HG03439 (cell line): Measurements from ENCODE around the gene CYB5R2.
"Not testable (repeated sequence)": the region's sequence is repeated elsewhere in the genome, so short reads cannot be mapped to it uniquely, and the experiment has no call there.

Experiments
- ATAC-seq: cut with Tn5 transposase; IDR thresholded peaks from one replicate; pipeline ENCODE4 v1.9.1; 2021; ENCODE audit warnings: mild to moderate bottlenecking, moderate library complexity; ENCODE audit not compliant: unreplicated experiment

The CYB5R2 gene

DNA sequence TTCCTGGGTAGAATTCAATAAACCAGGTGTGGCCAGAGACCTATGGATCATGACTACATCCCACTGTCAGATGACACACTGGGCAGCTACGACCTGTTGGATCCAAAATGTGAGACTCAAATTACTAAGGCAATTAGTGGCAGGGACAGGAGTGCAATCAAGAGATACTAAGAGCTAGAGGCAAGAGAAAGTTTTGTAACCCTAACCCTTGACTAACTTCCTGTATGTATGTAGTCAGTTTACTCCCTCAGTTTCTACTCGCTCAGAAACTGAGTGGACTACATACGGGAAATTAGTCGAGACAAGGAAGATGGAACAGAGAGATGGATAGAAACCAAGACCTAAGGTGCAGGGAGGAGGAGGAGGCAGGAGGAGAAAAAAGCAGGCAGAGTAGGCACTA is 2.7 kb downstream of the CYB5R2 start:
- ATAC-seq = no peak

DNA sequence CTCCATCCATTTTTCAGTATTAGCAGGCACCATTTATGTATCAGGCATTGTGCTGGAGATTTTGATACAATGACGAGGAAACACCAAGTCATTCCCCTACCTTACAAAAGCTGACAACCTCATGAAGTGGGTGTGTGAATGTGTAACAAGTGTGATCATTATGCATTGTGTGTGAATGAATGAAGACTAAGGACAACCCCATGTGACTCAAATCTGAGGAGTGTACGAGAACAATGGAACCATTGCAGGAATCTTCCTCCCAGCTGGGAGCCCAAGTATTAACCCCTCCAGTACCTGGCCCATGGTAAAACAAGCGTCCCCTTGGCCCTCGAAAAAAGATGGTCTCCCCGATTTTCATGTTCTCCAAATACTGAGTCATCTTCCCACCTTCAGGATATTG is 4.4 kb downstream of the CYB5R2 start:
- no peak for ATAC-seq

DNA sequence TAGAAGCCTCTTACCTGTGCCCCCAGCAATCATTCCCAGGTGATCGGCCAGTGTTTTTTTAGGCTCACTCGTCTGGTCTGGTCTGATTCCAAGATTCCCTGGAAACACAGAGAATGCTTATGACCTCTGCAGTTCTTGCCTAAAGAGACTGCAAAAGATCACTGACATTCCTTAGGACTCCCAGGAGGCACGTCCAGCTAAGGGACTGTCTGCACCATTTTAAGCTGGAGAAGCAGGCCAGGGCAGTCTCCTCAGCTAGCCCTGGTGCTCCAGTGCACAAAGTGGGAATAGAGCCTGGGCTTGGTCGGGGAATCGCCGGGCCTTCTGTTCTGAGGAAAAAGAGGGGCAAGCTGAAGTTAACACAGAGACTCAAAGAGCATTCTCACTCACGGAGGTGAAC is 4.8 kb downstream of the CYB5R2 start:
- ATAC-seq = no peak

DNA sequence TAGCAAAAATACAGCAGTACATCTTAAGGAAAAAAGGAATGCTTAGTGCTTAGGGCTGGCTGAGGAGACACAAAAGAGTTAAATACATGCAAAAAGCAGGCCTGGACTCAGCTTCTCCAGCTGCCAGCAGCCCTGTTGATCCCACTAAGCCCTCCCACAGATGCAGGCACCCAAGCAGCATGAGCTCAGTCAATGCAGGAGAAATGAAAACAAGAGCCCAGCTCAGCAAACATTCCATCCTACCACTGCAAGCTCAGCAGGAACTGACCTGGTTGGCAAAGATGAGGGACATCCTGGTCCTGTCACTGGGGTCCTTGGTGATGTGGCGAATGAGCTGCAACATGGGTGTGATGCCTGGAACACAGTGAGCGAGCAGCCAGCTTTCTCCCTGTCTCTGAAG is 5.8 kb downstream of the CYB5R2 start:
- no peak for ATAC-seq

DNA sequence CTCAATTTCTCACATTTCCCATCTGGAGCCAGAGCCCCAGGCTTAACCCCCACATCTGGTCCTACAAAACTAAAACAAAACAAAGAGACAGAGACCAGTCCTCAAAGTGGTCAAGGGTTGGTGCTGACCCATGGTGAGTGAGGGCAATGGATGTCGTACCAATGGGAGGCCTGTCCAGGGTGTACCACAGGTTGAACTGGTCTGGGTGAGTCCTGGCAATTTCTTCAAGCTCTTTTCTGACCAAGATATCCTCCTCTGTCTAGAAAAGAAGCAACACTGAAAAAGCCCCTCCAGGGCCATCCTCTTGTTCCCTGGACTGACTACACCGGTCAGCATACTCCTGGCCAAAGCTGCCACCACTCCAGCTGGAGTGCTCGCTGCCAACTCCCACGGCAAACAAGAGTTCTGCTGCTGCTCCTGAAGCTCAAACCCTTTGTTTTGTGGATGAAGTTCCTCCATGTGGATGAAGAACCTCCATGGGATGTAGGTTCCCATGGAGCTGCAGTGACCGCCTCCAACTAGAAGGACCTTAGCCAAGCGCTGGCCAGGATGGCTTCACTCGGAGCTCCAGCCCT is 6.9 kb downstream of the CYB5R2 start:
- ATAC-seq = no peak

DNA sequence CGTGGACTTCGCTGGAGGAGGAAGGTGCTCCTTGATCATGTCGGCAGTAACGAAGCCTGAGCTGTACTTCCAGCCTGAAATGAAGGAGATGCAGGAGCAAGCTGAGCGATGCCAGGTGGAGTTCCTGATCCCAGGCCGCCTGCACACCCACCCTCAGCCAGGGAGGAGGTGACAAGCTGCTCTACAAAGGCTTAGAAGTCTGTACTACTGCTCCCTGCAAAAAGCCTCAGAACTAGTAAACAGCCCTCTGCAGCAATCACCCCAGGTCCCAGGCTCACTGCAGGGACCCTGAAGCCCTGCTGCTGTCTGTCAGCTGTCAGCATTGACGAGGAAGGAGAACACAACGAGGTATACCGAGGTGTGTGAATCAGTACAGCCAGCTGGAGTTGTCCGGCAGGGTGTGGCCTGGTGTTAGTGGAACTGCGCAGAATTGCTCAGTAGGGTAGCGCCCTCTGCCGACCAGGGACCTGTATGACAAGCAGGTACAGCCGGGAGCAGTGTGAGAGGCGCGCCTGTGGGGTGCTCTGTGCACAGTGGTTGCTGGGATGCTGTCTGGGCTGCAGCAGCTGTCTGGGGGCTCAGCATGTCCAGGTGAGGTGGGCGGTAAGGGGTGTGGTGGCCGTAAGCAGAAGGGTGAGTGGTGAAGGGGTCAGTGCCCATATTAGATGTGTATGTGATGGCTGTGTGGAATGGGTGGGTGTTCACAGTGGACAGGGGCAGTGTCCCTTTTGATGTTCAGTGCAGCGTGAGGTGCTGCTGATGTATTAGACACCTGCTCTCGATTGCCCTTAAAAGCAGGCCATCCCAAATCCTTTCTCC is 7.6 kb downstream of the CYB5R2 start:
- peak; percentile 97 for ATAC-seq

DNA sequence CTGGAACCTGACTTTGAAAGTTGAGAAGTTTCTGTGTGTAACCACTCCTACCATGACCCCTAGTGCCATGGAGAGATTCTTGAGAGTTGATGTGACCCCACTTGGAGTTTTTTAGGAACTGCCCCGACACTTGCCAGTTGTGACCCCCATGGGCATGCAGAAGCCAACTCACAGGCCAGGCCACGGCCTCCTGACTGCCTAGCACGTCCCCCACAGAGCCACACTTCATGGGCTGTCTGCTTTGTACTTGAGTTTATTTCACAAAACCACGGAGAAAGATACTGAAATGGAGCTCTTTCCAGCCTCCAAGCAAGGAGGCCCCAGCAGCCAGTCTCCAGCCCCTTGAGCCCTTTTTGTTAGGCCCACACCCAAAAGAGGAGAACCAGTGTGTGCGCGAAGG is 8.4 kb downstream of the CYB5R2 start:
- no peak for ATAC-seq

DNA sequence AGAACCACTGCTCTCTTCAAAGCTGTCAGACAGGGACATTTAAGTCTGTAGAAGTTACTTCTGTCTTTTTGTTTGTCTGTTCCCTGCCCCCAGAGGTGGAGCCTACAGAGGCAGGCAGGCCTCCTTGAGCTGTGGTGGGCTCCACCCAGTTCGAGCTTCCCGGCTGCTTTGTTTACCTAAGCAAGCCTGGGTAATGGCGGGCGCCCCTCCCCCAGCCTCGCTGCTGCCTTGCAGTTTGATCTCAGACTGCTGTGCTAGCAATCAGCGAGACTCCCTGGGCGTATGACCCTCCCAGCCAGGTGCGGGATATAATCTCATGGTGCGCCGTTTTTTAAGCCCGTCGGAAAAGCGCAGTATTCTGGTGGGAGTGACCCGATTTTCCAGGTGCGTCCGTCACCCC is 9.8 kb downstream of the CYB5R2 start:
- ATAC-seq = not testable (repeated sequence)

DNA sequence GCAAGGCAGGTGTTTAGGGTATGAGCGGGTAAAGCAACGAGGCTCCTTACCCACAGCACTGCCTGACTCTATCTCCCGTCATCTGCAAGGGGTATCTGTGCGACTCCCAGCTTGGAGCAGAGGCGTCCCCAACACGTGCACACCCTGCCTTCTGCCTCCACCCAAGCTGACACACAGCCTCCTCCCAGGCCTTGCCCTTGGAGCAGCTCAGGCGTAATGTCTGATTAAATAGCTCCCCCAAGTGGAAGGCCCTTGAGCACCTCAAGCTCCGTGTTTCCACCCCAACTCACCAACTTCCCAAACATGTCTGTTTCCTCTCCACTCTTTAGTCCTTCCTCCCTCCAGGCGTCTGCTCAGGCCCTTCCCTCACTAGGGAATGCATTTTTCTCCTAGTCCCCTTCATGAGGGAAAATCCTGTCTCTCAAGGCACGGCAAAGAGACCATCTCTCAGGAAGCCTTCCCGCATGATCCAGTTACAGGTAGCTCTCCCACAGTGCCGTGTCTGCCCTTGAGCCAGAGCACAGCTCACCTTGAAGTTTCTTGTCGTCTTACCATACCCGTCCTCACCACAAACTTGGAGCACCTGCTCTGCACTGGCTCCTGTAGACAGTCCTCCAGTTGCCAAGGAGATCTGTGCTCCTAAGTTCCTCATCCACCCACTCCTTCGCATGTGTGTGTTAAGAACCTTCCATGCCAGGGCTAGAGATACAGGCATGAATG is 15.8 kb downstream of the CYB5R2 start:
- no peak for ATAC-seq

DNA sequence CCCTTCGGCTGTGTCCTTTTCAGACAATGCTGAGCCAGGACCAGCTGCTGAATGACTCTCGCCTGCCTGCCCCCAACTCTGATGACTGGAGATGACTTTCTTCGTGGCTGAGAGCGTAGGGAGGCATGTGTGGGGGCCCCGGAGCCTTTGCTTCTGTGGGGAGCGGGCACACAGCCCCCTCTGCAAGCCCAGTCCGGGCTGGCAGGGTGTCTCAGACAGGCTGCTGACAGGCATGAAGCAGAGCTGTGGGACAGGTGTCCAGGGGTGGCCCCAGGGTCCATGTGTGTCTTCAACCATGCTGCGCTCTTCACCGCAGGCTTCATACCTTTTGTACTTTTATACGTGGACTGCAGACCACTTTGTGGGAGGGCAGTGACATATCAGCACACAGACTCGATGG is 16.6 kb downstream of the CYB5R2 start:
- ATAC-seq = no peak

DNA sequence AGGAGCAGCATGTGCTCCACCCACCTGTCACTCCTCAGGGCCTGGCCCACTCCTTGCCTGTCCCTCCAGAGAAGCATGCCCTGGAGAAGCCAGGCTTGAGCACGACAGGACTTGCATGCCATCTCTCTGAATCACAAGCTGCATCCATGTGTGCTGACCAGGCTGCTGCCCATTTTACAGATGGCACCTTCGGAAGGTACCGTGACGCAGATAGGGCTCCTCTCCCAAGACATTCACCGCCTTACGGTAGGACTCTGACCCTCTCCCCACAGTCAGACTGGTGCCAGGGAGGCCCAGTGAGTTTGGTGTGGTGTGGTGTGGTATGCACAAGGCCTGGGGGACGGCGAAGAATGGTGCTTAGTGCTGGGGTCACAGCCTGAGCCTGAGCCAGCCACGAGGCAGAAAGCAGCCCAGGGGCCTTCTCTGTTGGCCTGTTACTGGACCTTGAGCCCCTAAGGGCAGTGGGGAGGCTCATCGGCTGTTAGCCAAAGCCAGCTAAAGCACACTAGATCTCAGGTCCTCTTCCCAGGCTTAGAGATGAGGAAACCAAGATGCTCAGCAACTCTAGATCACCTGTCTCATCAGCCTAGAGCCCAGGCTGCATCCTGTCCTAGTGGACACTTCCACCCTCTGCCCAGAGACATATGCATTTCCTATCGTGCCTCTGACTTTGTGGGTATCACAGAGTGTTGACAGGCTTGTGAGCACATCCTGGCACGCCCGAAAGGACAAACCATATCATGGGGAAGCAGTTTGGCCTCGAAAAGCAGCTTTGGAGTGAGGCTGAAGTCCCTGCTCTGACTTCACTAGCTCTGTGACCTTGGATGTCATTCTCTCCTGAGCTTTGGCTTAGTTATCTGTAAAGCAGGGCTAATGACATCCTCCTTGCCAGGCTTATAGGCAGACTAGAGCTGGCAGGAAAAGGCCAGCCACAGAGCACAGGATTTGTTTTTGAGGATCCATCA is 17.8 kb downstream of the CYB5R2 start:
- no peak for ATAC-seq

DNA sequence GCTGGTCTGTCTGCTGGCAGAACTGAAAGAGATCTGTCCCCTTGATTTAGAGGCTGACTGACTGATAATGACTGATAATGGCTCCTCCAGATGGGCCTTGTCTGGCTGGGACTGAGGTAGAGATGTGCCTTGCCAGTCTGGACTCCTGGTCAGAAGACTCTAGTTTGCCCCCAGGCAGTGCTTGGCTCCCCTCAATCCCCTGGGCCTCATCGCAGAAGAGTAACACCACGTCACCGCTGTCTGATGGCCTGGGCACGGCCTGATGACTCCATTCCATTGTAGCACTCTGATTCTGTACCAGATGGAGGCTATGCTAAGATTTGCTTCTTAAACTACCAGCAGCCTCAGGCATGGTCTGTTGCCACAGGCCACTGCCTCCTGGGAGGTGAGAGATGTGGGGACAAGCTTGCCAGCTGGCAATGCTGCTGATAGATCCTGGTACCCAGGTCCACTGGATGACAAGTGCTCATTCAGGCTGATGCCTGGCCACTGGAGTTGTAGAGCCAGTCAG is 19.1 kb downstream of the CYB5R2 start:
- no peak for ATAC-seq

DNA sequence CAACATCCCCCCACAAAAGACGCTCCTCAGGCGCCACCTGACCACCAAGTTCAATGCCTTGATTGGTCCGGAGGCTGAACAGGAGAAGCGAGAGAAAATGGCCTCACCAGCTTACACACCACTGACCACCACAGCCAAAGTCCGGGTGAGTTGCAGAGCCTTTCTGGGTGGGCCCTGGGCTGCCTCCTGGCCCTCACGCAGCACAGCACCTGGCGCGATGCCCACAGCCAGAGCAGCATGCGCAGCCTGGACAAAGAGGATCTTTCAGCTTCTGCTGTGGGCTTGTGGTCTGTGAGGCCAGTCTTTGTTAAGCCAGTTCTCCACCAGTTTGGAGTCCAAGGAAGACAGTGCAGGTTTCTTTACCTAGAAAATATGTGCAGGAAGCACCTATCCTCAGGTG is 21.6 kb downstream of the CYB5R2 start:
- no peak for ATAC-seq

DNA sequence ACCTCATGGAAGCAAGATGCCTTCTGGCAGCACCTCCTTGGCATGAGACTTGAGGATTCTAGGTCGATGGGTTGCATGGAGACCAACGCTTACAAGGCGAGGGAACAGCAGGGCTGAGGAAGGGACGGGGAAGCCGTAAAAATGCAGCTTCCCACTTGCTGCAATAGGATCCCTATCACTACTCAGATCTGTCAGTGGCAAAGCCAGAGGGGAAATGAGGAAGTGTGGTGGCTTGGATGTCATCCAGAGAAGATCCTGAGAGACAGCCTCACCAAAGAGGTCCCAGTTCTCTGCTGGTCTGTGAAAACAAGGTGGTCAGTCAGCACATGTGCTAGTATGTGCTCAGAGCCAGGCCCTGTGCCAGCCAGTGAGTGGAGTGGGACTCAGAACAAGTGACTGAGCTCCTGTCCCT is 22.2 kb downstream of the CYB5R2 start:
- ATAC-seq = no peak

DNA sequence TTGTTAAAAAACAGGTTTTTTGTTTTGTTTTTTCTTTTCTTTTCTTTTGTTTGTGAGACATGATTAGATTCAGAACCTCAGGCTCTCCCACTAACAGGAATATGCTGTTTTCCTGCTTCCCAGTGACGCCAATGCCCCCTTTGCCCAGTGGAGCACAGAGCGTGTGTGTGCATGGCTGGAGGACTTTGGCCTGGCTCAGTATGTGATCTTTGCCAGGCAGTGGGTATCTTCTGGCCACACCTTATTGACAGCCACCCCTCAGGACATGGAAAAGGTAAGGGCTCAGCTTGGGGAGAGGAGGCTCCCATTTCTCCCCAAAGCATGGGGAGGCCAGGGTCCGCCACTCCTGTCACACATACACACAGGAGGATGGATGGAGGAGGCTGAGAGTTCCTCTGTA is 25.0 kb downstream of the CYB5R2 start:
- ATAC-seq = no peak

DNA sequence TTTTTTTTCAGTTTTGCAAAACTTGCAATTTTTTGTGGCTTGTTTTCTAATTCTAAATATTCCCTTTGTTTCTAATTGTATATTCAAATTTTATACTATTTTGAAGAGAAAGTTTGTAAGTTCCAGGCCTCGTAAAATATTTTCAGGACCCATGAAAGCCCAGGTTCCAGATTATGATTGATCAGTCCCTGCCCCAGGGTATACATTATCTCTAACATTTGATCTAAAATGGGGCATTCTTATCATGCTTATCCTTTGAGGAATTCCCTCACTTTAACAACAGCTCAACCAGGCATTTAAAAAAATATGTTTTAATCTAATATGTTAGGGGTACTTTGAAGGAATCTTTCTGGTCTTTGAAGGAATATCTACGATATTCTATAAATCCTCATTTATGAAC is 26.4 kb downstream of the CYB5R2 start:
- no peak for ATAC-seq

DNA sequence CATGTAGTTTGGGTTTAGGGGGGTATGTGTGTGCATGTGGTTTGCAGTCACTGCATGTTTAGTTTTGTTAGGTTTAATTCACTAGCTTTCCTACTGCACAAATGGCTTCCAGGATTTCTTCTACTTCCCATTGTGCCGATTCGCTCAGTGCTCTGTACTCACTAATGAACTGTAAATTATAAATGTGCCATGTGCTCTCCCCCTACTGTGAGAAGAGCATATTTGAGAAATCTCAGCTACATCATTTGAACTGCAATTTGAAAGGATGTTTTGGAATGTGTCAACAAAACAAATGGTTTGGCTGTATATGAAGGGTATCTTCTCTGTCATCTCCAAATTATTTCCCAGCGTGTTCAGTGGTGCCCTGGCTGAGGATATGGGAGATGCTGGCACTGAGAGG is 28.1 kb downstream of the CYB5R2 start:
- ATAC-seq = no peak

DNA sequence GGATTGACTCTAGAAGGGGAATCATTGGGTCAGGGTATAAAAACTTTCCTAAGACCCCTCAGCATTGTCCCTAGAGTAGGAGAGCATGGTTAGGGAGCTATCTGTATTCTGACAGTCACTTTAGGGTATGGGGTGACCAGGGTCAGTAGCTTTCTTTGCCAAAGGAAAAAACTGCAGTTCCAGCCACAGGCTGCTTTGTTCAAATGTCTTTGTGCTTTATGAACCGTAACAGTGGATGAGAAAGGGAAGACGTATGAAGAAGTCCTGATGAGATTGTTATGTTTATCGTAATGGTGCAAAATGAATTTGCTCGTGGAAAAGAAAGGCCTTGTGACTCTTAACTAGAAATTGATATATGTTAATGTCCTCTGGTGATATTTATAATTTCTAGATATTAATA is 30.0 kb downstream of the CYB5R2 start:
- ATAC-seq = no peak

DNA sequence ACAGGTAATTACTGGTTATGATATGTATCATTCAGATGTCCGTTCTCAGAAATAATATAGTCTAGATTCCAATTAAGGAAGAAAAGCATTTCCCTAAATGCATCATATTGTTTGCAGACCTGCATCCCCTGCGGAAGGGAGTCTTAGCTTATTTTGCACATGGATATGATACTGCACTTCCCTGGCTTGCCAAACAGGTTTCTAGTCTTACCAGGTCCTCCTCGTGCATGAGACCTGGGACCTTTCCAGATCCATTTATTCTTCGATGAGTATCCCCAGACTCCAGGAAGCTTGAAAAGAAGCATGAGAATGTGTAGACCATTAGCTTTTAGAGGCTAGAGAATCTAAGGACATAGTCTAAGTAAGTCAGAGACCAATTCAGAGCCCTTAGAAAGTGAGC is 30.6 kb downstream of the CYB5R2 start:
- no peak for ATAC-seq

DNA sequence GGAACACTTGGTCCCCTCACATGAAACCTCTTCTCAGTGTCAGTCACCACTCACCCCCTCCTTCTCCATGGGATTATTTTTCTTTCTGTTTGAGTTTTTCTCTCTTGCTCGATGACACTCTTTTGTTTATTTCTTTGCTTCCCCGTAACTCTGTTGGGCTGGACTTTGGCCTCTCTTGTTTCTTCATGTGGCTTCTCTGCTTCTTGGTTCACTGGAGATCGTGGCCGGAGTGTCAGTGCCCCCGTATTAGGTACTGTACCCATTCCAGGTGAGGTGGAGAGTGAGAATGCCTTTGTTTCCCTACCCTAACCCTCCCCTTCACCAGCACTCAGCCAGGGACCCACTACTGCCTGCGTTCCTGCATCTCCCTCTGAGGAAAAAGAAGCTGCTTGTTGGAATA is 32.5 kb downstream of the CYB5R2 start:
- no peak for ATAC-seq

DNA sequence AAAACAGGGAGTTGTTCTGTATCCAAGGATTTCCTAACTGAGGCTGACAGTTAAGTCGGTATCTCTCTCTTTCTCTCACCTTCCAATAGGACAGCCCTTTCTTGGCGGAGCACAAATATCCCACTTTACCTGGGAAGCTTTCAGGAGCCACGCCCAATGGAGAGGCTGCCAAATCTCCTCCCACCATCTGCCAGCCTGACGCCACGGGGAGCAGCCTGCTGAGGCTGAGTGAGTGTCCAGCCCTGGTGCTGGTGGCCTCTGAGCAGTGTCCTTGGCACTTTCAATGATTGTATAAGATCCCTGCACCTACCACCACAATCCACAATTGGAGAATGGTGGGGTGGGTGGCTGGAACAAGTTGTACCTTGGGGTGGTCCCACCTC is 33.7 kb downstream of the CYB5R2 start:
- no peak for ATAC-seq
